HepG2 (cell line): Measurements from ENCODE around the gene TOMM40L. TPM values are rescaled to one million over a fixed set of nuclear protein-coding genes. Genes with fewer than 3 reads are reported as not detected.

ENCODE experiments used
- CCDC6 ChIP-seq: sonication (generic); formaldehyde crosslinking; IDR thresholded peaks from 2 replicates; pipeline ENCODE4 v1.8.1; 2022; ENCODE audit warnings: mild to moderate bottlenecking, missing genetic modification reagents, moderate library complexity
- GABPA ChIP-seq, 2 experiments: IDR thresholded peaks; 2 replicates each; pipeline ENCODE4 v1.6.1; 2011 to 2016; ENCODE audit warnings: low read depth in 2 of 2, low read length in 1 of 2, missing biosample characterization in 1 of 2, missing genetic modification characterization in 1 of 2
- GPBP1L1 ChIP-seq: sonication (generic); formaldehyde crosslinking; IDR thresholded peaks from 2 replicates; pipeline ENCODE4 v1.5.0; 2020; ENCODE audit warnings: mild to moderate bottlenecking, missing genetic modification reagents
- HNF1B ChIP-seq: sonication (generic); formaldehyde crosslinking; IDR thresholded peaks from 2 replicates; pipeline ENCODE4 v1.5.1; 2020; ENCODE audit warnings: mild to moderate bottlenecking, moderate library complexity, missing genetic modification reagents
- JUN ChIP-seq: sonication (generic); formaldehyde crosslinking; IDR thresholded peaks from 2 replicates; pipeline ENCODE4 v1.4.0; 2020; ENCODE audit warnings: mild to moderate bottlenecking, missing genetic modification reagents
- MATR3 ChIP-seq: sonication (generic); formaldehyde crosslinking; IDR thresholded peaks from 2 replicates; pipeline ENCODE4 v1.4.0; 2020; ENCODE audit warnings: missing genetic modification reagents
- MYNN ChIP-seq: sonication (generic); formaldehyde crosslinking; IDR thresholded peaks from 2 replicates; pipeline ENCODE4 v1.4.0; 2020; ENCODE audit warnings: mild to moderate bottlenecking, low read depth, missing genetic modification reagents
- PATZ1 ChIP-seq: sonication (generic); formaldehyde crosslinking; IDR thresholded peaks from 2 replicates; pipeline ENCODE4 v1.4.0; 2020; ENCODE audit warnings: missing genetic modification reagents
- PRDM10 ChIP-seq: sonication (generic); formaldehyde crosslinking; IDR thresholded peaks from 2 replicates; pipeline ENCODE4 v1.4.0; 2020; ENCODE audit warnings: low read depth, missing genetic modification reagents
- RBFOX2 ChIP-seq: fragments of 200-400 bp; formaldehyde crosslinking; IDR thresholded peaks from 2 replicates; pipeline ENCODE4 v1.6.1; 2017; ENCODE audit warnings: low read depth, mild to moderate bottlenecking, low read length
- REXO4 ChIP-seq: sonication (generic); formaldehyde crosslinking; IDR thresholded peaks from 2 replicates; pipeline ENCODE4 v1.8.0; 2022; ENCODE audit warnings: missing genetic modification reagents, mild to moderate bottlenecking, borderline replicate concordance
- RFX3 ChIP-seq: IDR thresholded peaks from 2 replicates; pipeline ENCODE4 v1.6.1; 2016; ENCODE audit warnings: missing biosample characterization, missing genetic modification reagents
- RXRA ChIP-seq: sonication (generic); formaldehyde crosslinking; IDR thresholded peaks from 2 replicates; pipeline ENCODE4 v1.5.1; 2020; ENCODE audit warnings: missing genetic modification reagents
- TFDP2 ChIP-seq: sonication (generic); formaldehyde crosslinking; IDR thresholded peaks from 2 replicates; pipeline ENCODE4 v1.4.0; 2020; ENCODE audit warnings: missing genetic modification reagents
- ZEB1 ChIP-seq: IDR thresholded peaks from 2 replicates; pipeline ENCODE4 v1.6.1; 2012; ENCODE audit warnings: mild to moderate bottlenecking, low read depth, inconsistent platforms; ENCODE audit not compliant: insufficient replicate concordance
- ZNF503 ChIP-seq: sonication (generic); formaldehyde crosslinking; IDR thresholded peaks from 2 replicates; pipeline ENCODE4 v1.4.0; 2020; ENCODE audit warnings: missing genetic modification reagents
- ZNF567 ChIP-seq: sonication (generic); formaldehyde crosslinking; IDR thresholded peaks from 2 replicates; pipeline ENCODE4 v1.8.1; 2023; ENCODE audit warnings: mild to moderate bottlenecking, missing genetic modification reagents, borderline replicate concordance
- ZNF589 ChIP-seq: sonication (generic); formaldehyde crosslinking; conservative IDR thresholded peaks from 2 replicates; pipeline ENCODE4 v1.8.0; 2022; ENCODE audit warnings: mild to moderate bottlenecking, moderate library complexity, missing genetic modification reagents
- polyA plus RNA-seq, 8 experiments: library from polyadenylated mRNA; depleted of rRNA in 3 of 8; stranded (reverse) in 7 of 8; unstranded in 1 of 8; fragments of >200 nt; fragmentation: Illumina TruSeq in 4 of 8; extraction: Trizol in 4 of 8; gene quantifications; 2 replicates each; pipeline versions ENCODE4 v1.2.1 to v1.2.3, GENCODE V29; 2011 to 2016; ENCODE audit warnings: low read depth in 4 of 8, missing spikeins in 1 of 8, mixed read lengths in 1 of 8; ENCODE audit not compliant: insufficient read depth in 1 of 8
- total RNA-seq, 5 experiments: library from RNA; depleted of rRNA; stranded (reverse); fragments of >200 nt; fragmentation: Illumina TruSeq; extraction: Trizol; gene quantifications; 2 replicates each; pipeline ENCODE4 v1.2.3, GENCODE V29; 2016; ENCODE audit warnings: low read depth in 1 of 5

The TOMM40L gene
- total and polyA plus RNA-seq, 2 of the 13 experiments (the other 11 are each of a cell fraction or from before 2014, with no cell fraction given) = 14.1 to 26.2 TPM

- TF ChIP-seq ZNF503 (CRISPR knock-in tag) = no peak
- no peak; the same call in 1 of the 2 replicates for TF ChIP-seq ZNF589 (CRISPR knock-in tag)
- peak; percentile 94 for TF ChIP-seq RXRA (CRISPR knock-in tag)
- TF ChIP-seq CCDC6 (CRISPR knock-in tag) = no peak
- no peak for TF ChIP-seq GABPA (IDR thresholded peaks at IDR 0.05; ENCODE audit: low read depth, low read length)
- TF ChIP-seq GABPA (CRISPR knock-in tag; IDR thresholded peaks at IDR 0.05; ENCODE audit: low read depth) = no peak
- no peak for TF ChIP-seq REXO4 (CRISPR knock-in tag)
- TF ChIP-seq PRDM10 (CRISPR knock-in tag) = no peak
- TF ChIP-seq ZEB1 = peak; percentile 31
- no peak for TF ChIP-seq MATR3 (CRISPR knock-in tag)
- no peak; the same call in 1 of the 2 replicates for TF ChIP-seq JUN (CRISPR knock-in tag)
- no peak for TF ChIP-seq RBFOX2
- TF ChIP-seq ZNF567 (CRISPR knock-in tag) = peak; percentile 15; the same call in 1 of the 2 replicates
- TF ChIP-seq RFX3 (CRISPR knock-in tag) = no peak
- TF ChIP-seq TFDP2 (CRISPR knock-in tag) = no peak
- no peak for TF ChIP-seq GPBP1L1
- peak; percentile 54; the same call in 1 of the 2 replicates for TF ChIP-seq HNF1B (CRISPR knock-in tag)
- peak; percentile 33; the same call in 1 of the 2 replicates for TF ChIP-seq PATZ1 (CRISPR knock-in tag)
- no peak for TF ChIP-seq MYNN
Observed at GRCh38 chr1:161238039-161238473, 12.2 kb downstream of the TOMM40L start, which contains the start of gene NR1I3 (continued).
